Spinal cord (tissue), 10 donors: ENCODE results near the gene MCM8. TPM values are rescaled to one million over a fixed set of nuclear protein-coding genes. Genes with fewer than 3 reads are reported as not detected.
A peak's percentile ranks its signal among the peaks of the same experiment; 100 is the strongest.

Source experiments
- DNase-seq, 6 donors: peaks; one replicate each; pipeline versions ENCODE4 v3.0.0 to v3.0.0-alpha.2; 2013 to 2015; ENCODE audit warnings: low spot score in 6 of 6, low read depth in 4 of 6
- H3K27ac ChIP-seq: one replicate; pipeline ENCODE4 v1.5.1; 2013; ENCODE audit warnings: low read depth, low read length, control low read depth
- H3K27me3 ChIP-seq: one replicate; pipeline ENCODE4 v1.6.1; 2013; ENCODE audit warnings: low read length; ENCODE audit not compliant: control insufficient read depth, insufficient read depth
- H3K36me3 ChIP-seq: one replicate; pipeline ENCODE4 v1.6.1; 2013; ENCODE audit warnings: low read length; ENCODE audit not compliant: control insufficient read depth, insufficient read depth
- H3K4me1 ChIP-seq: one replicate; pipeline ENCODE4 v1.6.1; 2013; ENCODE audit warnings: low read length; ENCODE audit not compliant: control insufficient read depth, insufficient read depth
- H3K4me3 ChIP-seq: one replicate; pipeline ENCODE4 v1.5.1; 2013; ENCODE audit warnings: low read depth, low read length, control low read depth
- H3K9me3 ChIP-seq: one replicate; pipeline ENCODE4 v1.6.1; 2013; ENCODE audit warnings: low read length; ENCODE audit not compliant: control insufficient read depth, insufficient read depth
- WGBS: methylation state at CpG from one replicate; pipeline ENCODE4 v1.1.5; 2013; ENCODE audit warnings: missing lambda C conversion rate; ENCODE audit not compliant: insufficient coverage; 5-methylcytosine and 5-hydroxymethylcytosine counted together
- polyA plus RNA-seq, 2 donors: library from polyadenylated mRNA; unstranded; fragments of 120-200 nt; gene quantifications; one replicate each; pipeline ENCODE4 v1.2.1, GENCODE V29; 2013; ENCODE audit not compliant: insufficient read length in 2 of 2
- total RNA-seq, 2 donors: library from RNA; depleted of rRNA in 1 of 2; stranded (reverse); fragments of 120-200 nt in 1 of 2; fragments of >200 nt in 1 of 2; gene quantifications; one replicate each; pipeline versions ENCODE4 v1.2.3 to v1.2.4, GENCODE V29; 2013 to 2014
- donor health status: healthy.

Gene MCM8
- total and polyA plus RNA-seq, 4 donors: 7.1 to 10.1 (median 8.5) TPM

DNA sequence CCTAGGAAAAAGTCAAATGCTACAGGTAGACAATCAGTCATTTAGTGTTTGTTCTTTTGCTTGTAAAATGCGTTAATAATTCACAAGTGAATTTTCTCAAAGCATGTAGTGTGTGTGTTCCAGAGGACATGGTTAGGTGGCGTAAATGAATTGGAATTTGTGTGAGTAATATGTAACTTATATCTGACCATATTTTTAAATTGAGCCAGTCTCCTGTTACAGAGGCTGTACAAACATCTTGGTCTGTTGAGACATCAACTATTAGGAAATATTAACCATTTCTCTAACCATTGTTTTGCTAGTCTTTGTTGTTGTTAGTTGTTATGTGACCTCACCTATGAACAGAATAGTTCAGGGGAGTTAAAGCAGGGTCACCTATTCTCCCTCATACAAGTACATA is 22.7 kb downstream of the MCM8 start:
- Histone ChIP-seq H3K4me3 (no peak overlapping the region), H3K4me1 (peaks cover 3% of the 10 kb centered on the region), H3K36me3 (peaks cover 3% of the 10 kb centered on the region), H3K27ac (no peak overlapping the region), H3K27me3 (no peaks in the 10 kb centered on the region), H3K9me3 (no peaks in the 10 kb centered on the region)
- no peak for DNase-seq
- no CpG with 5 or more reads among the region's 2 CpGs for WGBS

- WGBS: 89% methylated on average over 4 of the region's 4 CpGs
- H3K4me1 ChIP-seq: peaks cover 3% of the 10 kb centered on the region
- H3K27me3 ChIP-seq: no peaks in the 10 kb centered on the region
- no peaks in the 10 kb centered on the region for H3K9me3 ChIP-seq
- DNase-seq: peak in 1 of 6 donors; percentile 4
- no peak overlapping the region for H3K4me3 ChIP-seq
- H3K36me3 ChIP-seq: peaks cover 9% of the 10 kb centered on the region
- no peak overlapping the region for H3K27ac ChIP-seq
Observed at GRCh38 chr20:5973971-5974370, 23.5 kb downstream of the MCM8 start.

- Histone ChIP-seq H3K27me3 (no peaks in the 10 kb centered on the region), H3K9me3 (no peaks in the 10 kb centered on the region), H3K4me1 (no peaks in the 10 kb centered on the region), H3K4me3 (no peak overlapping the region), H3K27ac (no peak overlapping the region), H3K36me3 (peaks cover 9% of the 10 kb centered on the region)
- no peak for DNase-seq
- WGBS: 100% methylated on average over 1 of the region's 1 CpG
Observed at GRCh38 chr20:5974531-5974930, 24.1 kb downstream of the MCM8 start.

- Histone ChIP-seq H3K27ac (no peak overlapping the region), H3K4me3 (no peak overlapping the region), H3K36me3 (peaks cover 9% of the 10 kb centered on the region), H3K4me1 (no peaks in the 10 kb centered on the region), H3K9me3 (no peaks in the 10 kb centered on the region), H3K27me3 (no peaks in the 10 kb centered on the region)
- DNase-seq: no peak
- no CpG with 5 or more reads among the region's 2 CpGs for WGBS
Observed at GRCh38 chr20:5975778-5976177, 25.3 kb downstream of the MCM8 start.

DNA sequence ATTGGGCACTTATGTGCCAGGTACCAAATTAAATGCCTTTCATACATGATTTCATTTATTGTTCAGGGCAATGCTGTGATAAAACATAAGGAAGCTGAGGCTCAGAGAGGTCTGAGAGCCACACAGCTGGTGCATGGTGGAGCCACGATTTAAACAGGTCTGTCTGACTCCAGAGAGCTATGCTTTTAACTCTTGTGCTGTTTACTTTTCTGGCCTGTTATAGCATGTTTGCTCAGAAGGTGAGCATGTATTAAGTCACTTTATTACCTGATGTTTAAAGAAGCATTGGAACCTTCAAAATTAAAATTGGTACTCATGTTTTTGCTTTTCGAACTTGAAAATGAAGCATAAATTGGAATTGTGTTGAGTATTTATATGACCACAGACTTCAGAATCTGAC is 26.8 kb downstream of the MCM8 start:
- Histone ChIP-seq H3K9me3 (no peaks in the 10 kb centered on the region), H3K27ac (no peak overlapping the region), H3K27me3 (no peaks in the 10 kb centered on the region), H3K4me3 (no peak overlapping the region), H3K36me3 (peaks cover 9% of the 10 kb centered on the region), H3K4me1 (no peaks in the 10 kb centered on the region)
- WGBS: 100% methylated on average over 1 of the region's 2 CpGs
- DNase-seq: no peak

DNA sequence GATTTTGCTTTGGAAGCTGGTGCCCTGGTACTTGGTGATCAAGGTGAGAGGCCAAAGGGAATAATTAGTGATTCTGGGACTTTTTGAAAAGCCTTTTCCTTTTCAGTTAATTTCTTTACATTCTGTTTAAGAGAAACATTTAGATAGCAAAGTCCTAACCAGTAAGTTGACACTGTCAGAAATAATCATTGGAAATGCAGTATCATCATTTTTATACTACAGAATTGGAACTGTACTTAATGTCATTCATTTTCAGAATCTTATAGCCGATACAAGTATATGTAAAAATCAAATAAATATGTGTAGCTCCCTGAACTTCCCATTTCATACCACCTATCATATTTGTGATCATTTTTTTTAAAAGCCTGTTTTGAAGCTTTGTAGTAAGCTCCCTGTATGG is 27.5 kb downstream of the MCM8 start:
- DNase-seq: no peak
- no peaks in the 10 kb centered on the region for H3K4me1 ChIP-seq
- H3K36me3 ChIP-seq: peaks cover 9% of the 10 kb centered on the region
- H3K9me3 ChIP-seq: no peaks in the 10 kb centered on the region
- H3K4me3 ChIP-seq: no peak overlapping the region
- no peak overlapping the region for H3K27ac ChIP-seq
- no CpG with 5 or more reads among the region's 1 CpG for WGBS
- no peaks in the 10 kb centered on the region for H3K27me3 ChIP-seq

DNA sequence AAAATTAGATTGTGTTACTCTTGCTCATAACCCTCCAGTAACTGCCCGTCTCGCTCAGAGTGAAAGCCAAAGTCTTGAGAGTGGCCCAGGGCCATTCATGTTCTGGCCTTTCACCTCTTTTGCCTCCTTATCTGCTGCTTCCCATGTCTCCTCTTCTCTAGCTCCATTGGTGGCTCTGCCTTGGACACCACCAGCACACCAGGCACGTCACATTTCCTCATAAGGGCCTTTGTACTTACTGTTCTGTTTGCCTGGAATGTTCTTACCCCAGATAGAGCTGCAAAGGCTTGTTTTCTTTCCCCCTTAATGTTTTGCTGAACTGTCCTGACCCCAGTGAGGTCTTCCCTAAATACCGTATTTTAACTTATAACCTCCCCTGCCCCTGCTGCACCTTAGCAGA is 29.3 kb downstream of the MCM8 start:
- Histone ChIP-seq H3K9me3 (no peaks in the 10 kb centered on the region), H3K36me3 (peaks cover 5% of the 10 kb centered on the region), H3K4me3 (no peak overlapping the region), H3K27me3 (no peaks in the 10 kb centered on the region), H3K4me1 (no peaks in the 10 kb centered on the region), H3K27ac (no peak overlapping the region)
- no peak for DNase-seq
- 94% methylated on average over 4 of the region's 4 CpGs for WGBS

DNA sequence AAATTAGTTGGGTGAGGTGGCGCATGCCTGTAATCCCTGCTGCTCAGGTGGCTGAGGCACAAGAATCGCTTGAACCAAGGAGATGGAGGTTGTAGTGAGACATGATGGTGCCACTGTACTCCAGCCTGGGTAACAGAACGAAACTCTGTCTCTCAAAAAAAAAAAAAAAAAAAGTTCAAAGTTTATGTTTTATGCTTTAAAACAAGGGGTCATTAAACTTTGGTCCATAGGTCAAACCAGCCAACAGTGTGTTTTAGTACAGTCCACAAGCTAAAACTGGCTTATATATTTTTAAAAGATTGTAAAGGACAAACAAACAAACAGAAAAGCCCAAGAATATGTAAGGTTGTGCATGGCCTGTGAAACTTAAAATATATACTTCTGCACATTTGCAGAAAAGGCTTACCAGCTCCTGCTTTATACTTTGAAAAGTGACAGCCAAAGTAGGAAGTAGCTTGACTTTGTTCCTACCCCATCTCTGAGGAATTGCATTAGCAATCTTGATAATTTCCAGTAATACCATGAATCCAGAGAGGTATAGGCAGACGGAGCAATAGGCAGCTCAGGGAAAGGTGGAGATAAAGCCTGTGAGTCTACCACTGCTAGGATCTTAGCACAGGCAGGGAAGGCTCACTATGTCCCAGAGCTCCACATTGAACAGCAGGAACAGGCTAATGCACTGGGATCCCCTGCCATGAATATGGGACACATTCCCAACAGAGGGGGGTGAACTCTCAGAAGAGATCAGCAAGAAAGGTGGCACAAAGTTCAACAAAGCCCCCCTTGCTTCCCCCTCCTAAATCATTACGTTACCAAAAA is 30.5 kb downstream of the MCM8 start:
- H3K27ac ChIP-seq: no peak overlapping the region
- WGBS: 67% methylated on average over 3 of the region's 5 CpGs
- no peaks in the 10 kb centered on the region for H3K4me1 ChIP-seq
- H3K4me3 ChIP-seq: no peak overlapping the region
- peaks cover 8% of the 10 kb centered on the region for H3K36me3 ChIP-seq
- H3K27me3 ChIP-seq: no peaks in the 10 kb centered on the region
- no peaks in the 10 kb centered on the region for H3K9me3 ChIP-seq
- no peak for DNase-seq

DNA sequence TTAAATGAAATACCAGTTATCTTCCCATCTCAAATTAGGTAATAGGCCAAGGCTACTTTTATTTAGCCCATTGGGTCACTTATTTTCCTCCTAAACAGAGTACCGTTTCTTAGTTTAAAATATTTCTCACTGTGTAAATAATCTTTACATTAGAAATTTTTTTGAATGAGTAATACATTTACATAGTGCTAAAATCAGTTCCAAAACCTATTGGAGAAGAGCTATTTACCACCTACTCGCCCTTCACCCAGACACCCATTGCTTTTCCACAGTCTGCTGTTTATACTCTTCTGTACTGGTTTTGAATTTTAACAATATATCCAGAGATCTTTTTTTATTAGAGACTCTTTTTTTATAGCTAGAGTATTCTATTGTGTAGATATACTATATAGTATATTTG is 36.9 kb downstream of the MCM8 start:
- H3K4me1 ChIP-seq: no peaks in the 10 kb centered on the region
- H3K4me3 ChIP-seq: no peak overlapping the region
- H3K27me3 ChIP-seq: no peaks in the 10 kb centered on the region
- H3K9me3 ChIP-seq: no peaks in the 10 kb centered on the region
- no CpG with 5 or more reads among the region's 2 CpGs for WGBS
- H3K36me3 ChIP-seq: peaks cover 3% of the 10 kb centered on the region
- no peak overlapping the region for H3K27ac ChIP-seq
- DNase-seq: no peak

DNA sequence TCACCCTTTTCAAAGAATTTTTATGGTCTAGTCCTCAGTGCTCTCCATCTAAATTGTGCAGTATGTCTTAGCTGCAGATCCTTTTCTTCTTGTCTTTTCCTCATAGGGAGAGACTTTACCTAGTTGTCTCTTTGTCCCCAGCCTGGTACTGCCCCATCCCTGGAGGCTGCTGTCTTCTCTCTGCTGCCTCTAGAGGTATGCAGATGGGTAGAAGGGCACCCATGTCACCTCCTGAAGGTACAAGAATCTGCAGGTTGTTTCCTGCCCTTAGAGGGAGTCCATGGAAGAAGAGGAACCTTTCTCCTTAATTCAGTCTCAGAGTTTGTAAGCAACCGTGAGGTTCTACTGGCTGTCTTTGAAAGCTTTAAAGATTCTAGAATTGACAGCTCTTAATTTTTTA is 39.1 kb downstream of the MCM8 start:
- WGBS: no CpG with 5 or more reads among the region's 1 CpG
- Histone ChIP-seq H3K4me3 (no peak overlapping the region), H3K9me3 (no peaks in the 10 kb centered on the region), H3K27ac (no peak overlapping the region), H3K4me1 (no peaks in the 10 kb centered on the region), H3K36me3 (peaks cover 6% of the 10 kb centered on the region), H3K27me3 (no peaks in the 10 kb centered on the region)
- no peak for DNase-seq
